IPS-18c (cell line): Measurements from ENCODE around the gene EBF3.

ENCODE experiments used
- H3K4me3 ChIP-seq: 2 replicates; pipeline ENCODE4 v1.7.0; 2013; ENCODE audit warnings: low read depth, mild to moderate bottlenecking, low read length, moderate library complexity; ENCODE audit not compliant: insufficient read depth
- H3K9me3 ChIP-seq: one replicate; pipeline ENCODE4 v1.6.1; 2013; ENCODE audit warnings: mild to moderate bottlenecking, low read length, moderate library complexity; ENCODE audit not compliant: control insufficient read depth, insufficient read depth

The EBF3 gene

DNA sequence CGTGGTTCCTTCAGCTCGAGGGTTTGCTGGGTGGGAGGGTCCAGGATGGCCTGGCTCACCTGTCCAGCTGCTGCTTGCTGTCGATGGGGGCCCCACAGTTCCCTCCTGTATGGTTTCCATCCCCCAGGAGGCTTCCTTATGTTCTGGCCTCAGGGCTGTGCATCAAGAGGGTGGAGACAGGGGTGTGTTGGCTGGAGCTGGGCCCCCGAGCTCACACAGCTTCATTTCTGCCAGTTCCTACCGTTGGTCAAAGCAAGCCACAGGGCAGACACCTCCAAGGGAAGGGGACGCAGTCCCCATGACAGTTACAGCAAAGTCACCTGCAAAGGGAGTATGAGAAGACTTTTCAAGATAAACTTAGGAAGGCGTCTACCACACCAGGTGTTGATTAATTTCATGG lies 156.9 kb downstream of the EBF3 start:
- no peaks in the 10 kb centered on the region for H3K9me3 ChIP-seq

DNA sequence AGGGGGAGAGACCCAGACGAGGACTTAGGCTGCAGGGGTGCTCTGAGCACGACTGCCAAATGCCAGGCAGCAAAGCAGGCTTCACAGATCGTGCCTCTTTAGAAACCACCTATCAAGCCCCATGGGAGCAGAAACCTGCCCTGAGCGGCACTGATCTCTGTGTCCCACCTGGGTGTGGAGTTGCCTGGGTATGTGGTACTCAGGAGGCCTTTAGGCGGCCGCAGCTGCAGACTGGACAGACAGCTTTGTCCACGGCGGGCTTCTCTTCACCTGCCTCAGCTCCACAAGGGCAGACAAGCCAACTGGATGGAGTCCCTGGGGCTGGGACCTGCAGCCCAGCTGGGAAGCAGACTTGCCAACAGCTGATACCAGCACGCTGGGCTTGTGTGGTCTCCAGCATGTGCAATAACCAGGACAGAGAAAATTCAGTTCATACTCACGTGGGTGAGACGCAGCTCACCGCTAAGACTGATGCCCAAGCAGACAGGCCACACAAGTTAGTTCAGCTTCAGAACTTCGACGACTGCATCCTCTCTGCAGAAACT lies 163.2 kb downstream of the EBF3 start:
- Histone ChIP-seq H3K4me3 (no peak overlapping the region), H3K9me3 (no peaks in the 10 kb centered on the region)

More for the DNA sequence above, 156.9 kb downstream of the EBF3 start:
- no peak overlapping the region for H3K4me3 ChIP-seq

DNA sequence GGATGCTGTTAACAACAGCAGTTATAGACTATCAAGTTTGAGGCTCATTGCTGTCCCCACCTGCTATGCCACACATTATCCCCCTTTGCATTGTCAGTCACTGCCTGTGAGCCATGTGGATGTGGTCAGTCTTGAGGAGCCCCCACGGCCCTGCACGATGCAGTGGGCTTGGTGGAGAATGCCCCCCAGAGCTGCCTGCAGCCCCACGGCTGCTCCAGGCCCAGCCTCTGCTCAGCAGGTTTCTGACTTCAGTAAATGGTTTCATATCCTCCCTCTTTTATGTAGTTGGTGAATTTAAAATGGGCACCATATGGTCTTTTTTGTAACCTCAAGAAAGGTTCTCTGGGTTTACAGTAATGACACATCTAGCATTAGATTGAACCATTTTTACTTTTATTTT lies 164.1 kb downstream of the EBF3 start:
- no peak overlapping the region for H3K4me3 ChIP-seq
- H3K9me3 ChIP-seq, result no peaks in the 10 kb centered on the region

DNA sequence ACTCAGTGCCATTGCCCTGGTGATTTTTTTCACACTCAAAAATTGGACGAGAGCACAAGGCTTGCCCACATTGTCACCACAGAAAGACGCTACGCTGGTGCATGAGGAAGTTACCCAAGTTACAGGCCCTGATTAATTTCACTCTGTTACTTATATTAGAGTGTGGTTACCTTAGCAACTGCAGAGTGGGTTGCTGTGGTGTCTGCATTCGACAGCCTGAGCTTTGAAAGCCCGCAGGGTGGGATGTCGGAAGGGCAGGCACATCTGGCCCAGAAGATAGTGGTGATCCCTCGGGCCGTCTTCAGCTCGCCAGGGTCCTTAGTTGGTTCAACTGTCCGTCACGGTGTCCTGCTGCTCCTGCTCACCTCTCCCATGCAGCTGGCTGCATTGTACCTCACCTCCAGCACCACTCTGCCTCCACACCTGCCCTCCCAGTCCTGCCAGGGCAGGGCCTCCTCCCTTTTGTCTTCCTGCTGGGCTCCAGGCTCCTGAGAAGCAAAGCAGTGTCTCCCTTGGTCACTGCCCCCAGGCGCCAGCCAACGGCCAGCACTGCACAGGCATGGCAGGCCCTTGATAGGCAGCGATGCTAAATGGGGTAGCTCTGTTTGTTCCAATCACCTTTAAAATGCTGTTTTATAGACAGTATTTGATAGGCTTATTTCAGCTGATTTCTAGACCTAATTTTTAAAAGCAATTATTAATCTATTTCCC lies 167.2 kb downstream of the EBF3 start:
- Histone ChIP-seq H3K4me3 (no peak overlapping the region), H3K9me3 (no peaks in the 10 kb centered on the region)

DNA sequence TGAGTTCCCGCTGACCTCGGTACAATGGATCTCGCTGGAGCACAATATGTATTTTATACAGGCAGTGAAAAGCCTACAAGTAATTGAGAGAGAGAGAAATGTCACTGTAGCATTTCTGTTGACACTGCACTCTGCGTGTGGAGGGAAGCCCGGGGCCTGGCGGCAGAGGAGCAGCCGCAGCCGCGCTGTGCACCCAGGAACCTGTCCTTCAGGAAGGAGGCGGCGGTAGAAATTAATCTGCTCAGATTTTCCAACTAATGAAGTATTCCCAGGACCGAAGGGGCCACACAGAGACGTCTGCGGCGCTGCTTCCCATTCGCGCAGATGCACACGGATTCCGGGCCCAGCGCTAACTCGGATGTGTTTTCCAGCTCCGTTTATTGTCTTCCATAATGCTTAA lies 170.1 kb downstream of the EBF3 start:
- no peaks in the 10 kb centered on the region for H3K9me3 ChIP-seq
- no peak overlapping the region for H3K4me3 ChIP-seq

DNA sequence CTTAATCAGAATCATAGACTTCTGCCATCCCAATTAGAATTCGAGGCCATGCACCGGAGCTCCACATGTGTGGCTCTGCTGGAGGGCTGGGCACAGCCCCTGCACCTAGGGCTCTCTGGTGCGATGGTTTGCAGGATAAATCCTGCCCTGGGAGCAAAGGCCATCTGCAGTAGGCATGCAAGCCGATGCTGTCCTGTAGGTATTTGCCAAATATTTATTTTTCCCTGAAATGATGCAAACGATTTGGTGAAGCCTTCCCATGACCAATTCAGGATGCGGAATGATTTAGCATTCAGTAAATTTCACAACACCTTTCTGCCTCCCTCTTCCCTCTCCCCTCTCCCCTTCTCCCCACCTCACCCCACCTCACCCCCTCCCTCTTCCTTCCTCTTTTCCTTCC lies 170.6 kb downstream of the EBF3 start:
- H3K9me3 ChIP-seq, result no peaks in the 10 kb centered on the region

DNA sequence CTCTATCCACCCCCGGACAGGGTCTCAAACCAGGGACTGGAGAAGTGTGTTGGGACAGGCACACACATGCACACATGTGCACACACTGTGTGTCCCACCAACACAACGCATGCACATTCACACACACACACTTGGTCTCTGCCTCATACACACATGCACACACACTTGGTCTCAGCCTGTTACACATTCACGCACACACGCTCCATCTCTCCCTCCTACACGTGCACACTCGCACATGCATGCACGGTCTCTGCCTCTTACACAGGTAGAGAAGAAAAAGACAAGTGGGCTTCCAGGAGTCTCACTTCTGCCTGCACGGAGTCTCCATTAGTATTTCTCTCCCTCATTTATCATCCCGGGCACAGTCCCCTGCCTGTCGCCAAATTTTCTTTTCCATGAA lies 171.2 kb downstream of the EBF3 start:
- H3K4me3 ChIP-seq, result no peak overlapping the region
- no peaks in the 10 kb centered on the region for H3K9me3 ChIP-seq

More for the DNA sequence above, 170.6 kb downstream of the EBF3 start:
- H3K4me3 ChIP-seq, result no peak overlapping the region

DNA sequence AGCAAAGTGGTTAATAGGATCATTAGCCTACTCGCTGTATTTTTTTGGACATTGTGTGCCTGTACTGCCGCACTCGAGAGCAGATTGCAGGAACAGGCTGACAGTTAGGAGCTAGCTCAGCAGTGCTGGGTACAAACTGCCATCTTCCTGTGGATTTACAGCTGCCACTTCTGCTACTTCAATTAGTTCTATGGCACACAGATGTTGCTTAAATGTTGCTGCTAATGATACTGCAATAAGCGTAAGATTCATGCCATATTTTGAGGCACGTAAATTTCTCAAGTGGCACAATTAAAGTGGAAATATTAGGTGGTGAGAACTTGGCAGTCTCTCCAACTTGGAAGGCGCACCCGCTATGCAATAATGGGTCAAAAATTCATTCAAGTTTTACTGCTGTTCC lies 171.9 kb downstream of the EBF3 start:
- Histone ChIP-seq H3K4me3 (no peak overlapping the region), H3K9me3 (no peaks in the 10 kb centered on the region)

DNA sequence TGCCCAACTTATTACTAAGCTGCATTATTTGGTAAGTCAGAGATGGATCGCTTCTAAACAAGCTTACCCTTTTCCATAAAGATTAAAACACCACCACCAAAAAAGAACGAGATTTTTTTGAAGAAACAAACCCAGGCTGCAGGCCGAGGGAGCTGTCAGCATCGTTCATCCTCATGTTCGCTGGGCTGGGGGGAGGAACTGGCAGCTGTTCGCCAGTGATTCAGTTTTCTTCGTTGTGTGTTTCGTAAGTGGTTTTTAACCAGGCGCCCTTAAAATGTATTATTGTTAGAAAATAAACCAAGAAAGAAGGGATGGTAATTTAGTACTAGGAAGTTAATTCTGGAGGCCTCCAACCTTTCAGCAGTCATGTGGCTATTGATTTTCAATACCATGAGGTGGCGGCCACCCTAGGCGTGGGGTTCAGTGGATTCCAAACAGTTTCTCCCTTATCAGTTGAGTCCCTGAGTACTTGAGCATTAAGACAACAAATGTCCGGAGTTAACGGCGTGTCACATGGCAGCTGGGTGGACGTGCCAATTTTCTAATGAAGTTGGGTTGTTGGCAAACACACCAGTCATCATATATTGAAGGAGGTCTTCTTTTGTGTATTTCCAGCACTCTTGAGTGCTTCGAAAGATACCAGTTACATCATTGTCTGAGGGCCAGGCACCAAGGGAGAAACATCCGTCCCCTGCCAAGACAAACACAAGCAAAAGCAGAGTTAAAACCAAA lies 173.2 kb downstream of the EBF3 start:
- H3K9me3 ChIP-seq, result no peaks in the 10 kb centered on the region
- no peak overlapping the region for H3K4me3 ChIP-seq

DNA sequence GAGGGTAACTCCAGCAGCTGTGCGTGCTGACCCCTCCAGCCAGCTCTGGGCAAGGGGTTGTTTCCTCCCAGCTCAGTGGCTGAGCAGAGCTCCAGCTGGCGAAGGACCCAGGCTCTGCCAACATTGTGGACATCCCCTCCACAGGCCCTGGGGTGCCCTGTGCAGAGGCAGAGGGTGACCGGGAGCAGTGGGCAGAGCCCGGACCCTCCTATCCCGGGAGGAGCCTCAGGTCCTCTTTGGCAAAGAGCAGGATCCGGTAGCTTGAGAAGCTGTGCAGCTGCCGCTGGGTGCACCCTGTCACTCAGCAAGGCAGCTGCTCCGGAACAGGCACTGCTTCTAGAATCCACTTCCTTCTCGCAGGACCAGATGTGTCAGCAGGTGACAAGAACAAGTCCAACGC lies 175.9 kb downstream of the EBF3 start:
- H3K9me3 ChIP-seq, result no peaks in the 10 kb centered on the region
- no peak overlapping the region for H3K4me3 ChIP-seq

DNA sequence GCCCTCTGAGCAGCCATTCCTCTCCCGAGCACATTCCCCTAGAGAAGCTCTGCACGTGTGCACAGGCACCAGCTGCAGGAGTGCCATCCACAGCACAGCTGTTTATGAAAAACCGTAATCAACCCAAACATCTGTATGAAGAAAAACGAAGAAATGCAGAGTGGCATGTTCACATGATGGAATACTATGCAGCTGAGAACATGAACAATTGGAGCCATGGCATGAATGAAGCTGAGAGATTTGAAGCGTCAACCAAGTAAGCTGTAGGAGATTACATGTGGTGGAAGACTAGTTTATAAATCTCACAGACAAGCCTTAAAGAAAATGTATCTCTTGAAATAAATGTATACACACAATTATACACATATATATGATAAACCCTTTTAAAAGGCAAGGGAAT lies 176.5 kb downstream of the EBF3 start:
- H3K4me3 ChIP-seq, result no peak overlapping the region
- H3K9me3 ChIP-seq, result no peaks in the 10 kb centered on the region

DNA sequence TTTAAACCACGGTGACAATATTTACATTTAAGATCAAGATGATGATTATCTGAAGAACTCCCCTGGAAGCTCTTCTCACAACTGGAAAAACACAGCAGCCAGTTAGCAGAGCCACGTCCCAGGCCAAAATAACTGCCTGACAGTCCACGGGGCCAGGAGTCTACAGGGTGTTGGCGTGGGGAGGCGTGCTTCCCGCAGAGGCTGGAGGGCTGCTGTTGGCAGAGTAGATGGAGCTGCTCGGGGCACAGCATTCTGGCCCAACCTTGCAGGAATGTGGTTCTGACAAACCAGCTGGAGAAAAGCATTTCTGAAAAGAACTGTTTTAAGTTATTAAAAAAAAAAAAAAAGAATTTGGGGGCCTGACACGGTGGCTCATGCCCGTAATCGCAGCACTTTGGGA lies 177.9 kb downstream of the EBF3 start:
- Histone ChIP-seq H3K9me3 (no peaks in the 10 kb centered on the region), H3K4me3 (no peak overlapping the region)

DNA sequence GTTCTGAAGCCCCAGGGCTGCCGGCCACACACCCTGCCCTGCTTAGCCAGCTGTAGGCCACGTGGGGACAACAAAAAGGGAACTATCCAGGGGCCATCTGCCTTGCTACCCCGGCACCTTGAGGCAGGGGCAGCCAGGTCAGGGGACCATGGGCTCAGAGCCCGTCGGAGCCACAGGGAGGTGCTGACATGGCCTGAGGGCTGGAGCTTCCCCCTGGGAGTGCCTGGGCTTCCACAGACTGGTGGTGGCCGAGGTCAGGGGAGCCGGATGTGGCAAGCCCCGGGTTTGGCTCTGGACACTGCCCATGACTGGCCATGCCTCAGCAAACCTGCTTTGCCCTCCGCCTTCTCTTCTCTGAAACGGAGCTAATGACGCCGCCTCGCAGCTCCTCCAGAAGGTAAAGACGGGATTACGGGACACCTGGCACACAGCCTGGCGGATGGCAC lies 178.5 kb downstream of the EBF3 start:
- H3K4me3 ChIP-seq, result no peak overlapping the region
- no peaks in the 10 kb centered on the region for H3K9me3 ChIP-seq
